ENCODE measurements around the gene MEF2A.

DNA sequence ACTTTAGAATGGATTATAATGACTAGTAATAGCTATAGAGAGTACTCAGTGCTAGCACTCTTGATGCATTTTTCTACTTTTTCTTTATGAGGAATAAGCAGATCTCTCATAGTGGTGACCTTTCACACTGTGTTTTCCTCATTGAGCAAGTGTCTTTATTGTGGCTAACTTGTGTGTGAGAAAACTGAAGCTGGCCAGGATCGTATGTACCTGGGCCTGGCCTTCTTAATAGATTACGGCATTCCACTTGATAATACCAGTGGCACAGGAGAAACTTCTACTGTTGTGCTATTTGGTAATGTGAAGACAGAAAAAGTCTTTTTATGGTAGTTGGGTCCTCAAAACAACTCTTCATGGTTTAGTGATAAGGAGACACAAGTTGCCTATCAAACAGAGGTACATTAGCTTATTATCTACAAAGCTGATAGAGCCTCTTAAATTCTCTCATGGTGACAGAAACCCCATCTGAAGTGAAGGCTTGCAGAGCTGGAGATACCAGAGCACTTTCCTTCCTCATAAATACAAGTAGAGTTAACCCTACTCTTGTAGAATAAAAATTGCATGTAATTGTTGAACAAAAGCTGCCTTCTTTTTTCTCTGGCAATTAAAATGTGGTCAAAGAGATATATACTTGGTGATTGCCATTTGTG lies 102.9 kb downstream of the MEF2A start:
- TF ChIP-seq TEAD4 (CRISPR knock-in tag; IDR thresholded peaks at IDR 0.05), result no peak
- no peak for TF ChIP-seq NFE2L1 (CRISPR knock-in tag; IDR thresholded peaks at IDR 0.05)
- no peak for TF ChIP-seq SP1 (CRISPR knock-in tag; conservative IDR thresholded peaks at IDR 0.05)
- TF ChIP-seq, protein P1, sequence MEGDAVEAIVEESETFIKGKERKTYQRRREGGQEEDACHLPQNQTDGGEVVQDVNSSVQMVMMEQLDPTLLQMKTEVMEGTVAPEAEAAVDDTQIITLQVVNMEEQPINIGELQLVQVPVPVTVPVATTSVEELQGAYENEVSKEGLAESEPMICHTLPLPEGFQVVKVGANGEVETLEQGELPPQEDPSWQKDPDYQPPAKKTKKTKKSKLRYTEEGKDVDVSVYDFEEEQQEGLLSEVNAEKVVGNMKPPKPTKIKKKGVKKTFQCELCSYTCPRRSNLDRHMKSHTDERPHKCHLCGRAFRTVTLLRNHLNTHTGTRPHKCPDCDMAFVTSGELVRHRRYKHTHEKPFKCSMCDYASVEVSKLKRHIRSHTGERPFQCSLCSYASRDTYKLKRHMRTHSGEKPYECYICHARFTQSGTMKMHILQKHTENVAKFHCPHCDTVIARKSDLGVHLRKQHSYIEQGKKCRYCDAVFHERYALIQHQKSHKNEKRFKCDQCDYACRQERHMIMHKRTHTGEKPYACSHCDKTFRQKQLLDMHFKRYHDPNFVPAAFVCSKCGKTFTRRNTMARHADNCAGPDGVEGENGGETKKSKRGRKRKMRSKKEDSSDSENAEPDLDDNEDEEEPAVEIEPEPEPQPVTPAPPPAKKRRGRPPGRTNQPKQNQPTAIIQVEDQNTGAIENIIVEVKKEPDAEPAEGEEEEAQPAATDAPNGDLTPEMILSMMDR (IDR thresholded peaks at IDR 0.05), result no peak
- TF ChIP-seq ZNF396 (CRISPR knock-in tag; IDR thresholded peaks at IDR 0.05; ENCODE audit: borderline replicate concordance), result no peak
- TF ChIP-seq, protein P2, sequence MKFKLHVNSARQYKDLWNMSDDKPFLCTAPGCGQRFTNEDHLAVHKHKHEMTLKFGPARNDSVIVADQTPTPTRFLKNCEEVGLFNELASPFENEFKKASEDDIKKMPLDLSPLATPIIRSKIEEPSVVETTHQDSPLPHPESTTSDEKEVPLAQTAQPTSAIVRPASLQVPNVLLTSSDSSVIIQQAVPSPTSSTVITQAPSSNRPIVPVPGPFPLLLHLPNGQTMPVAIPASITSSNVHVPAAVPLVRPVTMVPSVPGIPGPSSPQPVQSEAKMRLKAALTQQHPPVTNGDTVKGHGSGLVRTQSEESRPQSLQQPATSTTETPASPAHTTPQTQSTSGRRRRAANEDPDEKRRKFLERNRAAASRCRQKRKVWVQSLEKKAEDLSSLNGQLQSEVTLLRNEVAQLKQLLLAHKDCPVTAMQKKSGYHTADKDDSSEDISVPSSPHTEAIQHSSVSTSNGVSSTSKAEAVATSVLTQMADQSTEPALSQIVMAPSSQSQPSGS (CRISPR knock-in tag; IDR thresholded peaks at IDR 0.05; ENCODE audit: borderline replicate concordance, low read depth), result no peak
